OCI-LY7 (cell line): ENCODE results near the gene UMAD1. TPM values are rescaled to one million over a fixed set of nuclear protein-coding genes. Genes with fewer than 3 reads are reported as not detected.

Experiments
- BruUV-seq: library from RNA; stranded (reverse); fragments of 400-500 nt; replicated peaks from 2 replicates; lab custom pipeline; 2021; lab: Mats Ljungman, UMichigan
- CTCF ChIA-PET: fragments of 300-600 bp; sonication (Branson Sonifier 250); formaldehyde crosslinking; loops from one replicate; lab custom pipeline; 2022; ENCODE audit warnings: antibody characterized with exemption; ENCODE audit not compliant: unreplicated experiment; lab: Charles Lee
- POLR2A ChIA-PET: fragments of 300-600 bp; sonication (Branson Sonifier 250); formaldehyde crosslinking; loops from one replicate; lab custom pipeline; 2022; ENCODE audit warnings: antibody characterized with exemption; lab: Charles Lee
- DNase-seq: peaks from one replicate; pipeline ENCODE4 v3.0.0-alpha.2; 2015; ENCODE audit warnings: low spot score
- H2AFZ ChIP-seq: fragments of 200-600 bp; sonication (generic), shearing (Covaris generic); 2 replicates; pipeline ENCODE4 v1.6.1; 2014; ENCODE audit warnings: mild to moderate bottlenecking, antibody characterized with exemption, low read length, moderate library complexity
- H3K27ac ChIP-seq: fragments of 200-600 bp; sonication (generic); 2 replicates; pipeline ENCODE4 v1.5.1; 2014; ENCODE audit warnings: mixed run types, low read depth, mild to moderate bottlenecking, moderate library complexity, low read length, inconsistent platforms; ENCODE audit not compliant: poor library complexity, severe bottlenecking
- H3K36me3 ChIP-seq: fragments of 200-600 bp; sonication (generic); 2 replicates; pipeline ENCODE4 v1.6.1; 2014; ENCODE audit warnings: mild to moderate bottlenecking, antibody characterized with exemption, low read length, moderate library complexity, mixed read lengths; ENCODE audit not compliant: insufficient read depth
- H3K4me1 ChIP-seq: fragments of 200-600 bp; sonication (generic); 2 replicates; pipeline ENCODE4 v1.5.1; 2014; ENCODE audit warnings: mild to moderate bottlenecking, low read length; ENCODE audit not compliant: insufficient read depth, poor library complexity, severe bottlenecking
- H3K4me2 ChIP-seq: fragments of 200-600 bp; sonication (generic); 2 replicates; pipeline ENCODE4 v1.6.1; 2014; ENCODE audit warnings: mild to moderate bottlenecking, low read length
- H3K4me3 ChIP-seq: fragments of 200-600 bp; sonication (generic); 2 replicates; pipeline ENCODE4 v1.5.1; 2014; ENCODE audit warnings: mild to moderate bottlenecking, low read depth, low read length; ENCODE audit not compliant: poor library complexity, severe bottlenecking
- H3K79me2 ChIP-seq: fragments of 200-600 bp; sonication (generic); 2 replicates; pipeline ENCODE4 v1.6.1; 2016; ENCODE audit warnings: low read depth, mild to moderate bottlenecking, low read length, moderate library complexity, mixed read lengths; ENCODE audit not compliant: insufficient read depth
- H3K9me2 ChIP-seq: fragments of 200-600 bp; sonication (generic); 2 replicates; pipeline ENCODE4 v1.6.1; 2016; ENCODE audit warnings: mild to moderate bottlenecking, low read length, mixed read lengths; ENCODE audit not compliant: insufficient read depth
- H3K9me3 ChIP-seq: fragments of 200-600 bp; sonication (generic); 2 replicates; pipeline ENCODE4 v1.6.1; 2014; ENCODE audit warnings: mild to moderate bottlenecking, mixed run types, low read length, mixed read lengths
- H4K20me1 ChIP-seq: fragments of 200-600 bp; sonication (generic); 2 replicates; pipeline ENCODE4 v1.6.1; 2014; ENCODE audit warnings: mild to moderate bottlenecking, antibody characterized with exemption, low read length, moderate library complexity, mixed read lengths; ENCODE audit not compliant: insufficient read depth
- EZH2phosphoT487 ChIP-seq: fragments of 200-600 bp; sonication (generic); IDR thresholded peaks from 2 replicates; pipeline ENCODE4 v1.6.1; 2018; ENCODE audit warnings: low read depth, borderline replicate concordance, mild to moderate bottlenecking, mixed run types, antibody characterized with exemption, low read length, moderate library complexity, mixed read lengths
- intact Hi-C: fragments of 100-400 bp; cut with micrococcal nuclease; formaldehyde crosslinking; loops from one replicate; pipeline ENCODE4 v1.10.0; 2022; ENCODE audit not compliant: unreplicated experiment
- total RNA-seq, 2 experiments: library from RNA; depleted of rRNA in 1 of 2; stranded (reverse); fragments of >200 nt in 1 of 2; shearing (Covaris generic) in 1 of 2; gene quantifications; 2 replicates each; pipeline ENCODE4 v1.2.3, GENCODE V29; 2014 to 2022
- TF ChIP-seq, protein P1 (sequence below): fragments of 200-600 bp; sonication (generic); conservative IDR thresholded peaks from 2 replicates; pipeline ENCODE4 v1.5.1; 2014; ENCODE audit warnings: mild to moderate bottlenecking, antibody characterized with exemption, low read length, moderate library complexity, mixed read lengths

The UMAD1 gene
- total RNA-seq, 2 experiments from 2014 or later, result 8.7 to 15.2 TPM

DNA sequence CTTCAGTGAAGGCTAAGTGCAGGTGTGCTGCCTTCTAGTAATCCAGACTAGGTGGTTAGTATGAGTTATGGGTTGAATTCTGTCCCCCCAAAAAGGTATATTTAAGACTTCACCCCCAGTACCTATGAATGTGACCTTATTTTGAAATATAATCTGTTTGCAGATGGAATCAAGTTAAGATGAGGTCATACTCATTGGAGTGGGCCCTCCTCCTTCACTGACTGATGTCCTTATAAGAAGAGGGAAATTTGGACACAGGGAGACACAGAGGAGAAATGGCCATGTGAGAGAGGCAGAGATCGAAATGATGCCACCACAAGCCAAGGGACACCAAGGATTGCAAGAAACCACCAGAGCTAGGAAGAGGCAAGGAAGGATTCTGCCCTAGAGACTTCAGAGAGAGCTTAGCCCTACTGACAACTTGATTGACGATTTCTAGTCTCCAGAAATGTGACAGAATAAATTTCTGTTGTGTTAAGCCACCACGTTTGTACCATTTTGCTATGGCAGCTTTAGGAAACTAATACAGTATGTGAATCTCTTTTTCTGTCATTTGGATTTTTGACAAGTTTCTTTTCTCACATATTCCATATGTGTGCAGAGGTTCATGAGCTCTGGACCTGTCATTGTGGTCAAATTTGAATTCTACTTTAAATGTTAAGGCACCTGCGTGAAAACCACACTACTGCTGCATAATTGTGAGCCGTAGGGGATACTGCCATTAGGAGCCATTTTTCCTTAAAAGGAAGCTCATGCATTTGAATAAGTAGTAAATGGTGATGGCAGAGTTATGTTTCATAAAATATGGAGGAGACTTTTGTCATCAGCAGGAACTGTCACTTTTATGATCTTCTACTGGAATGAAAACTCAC lies 80.4 kb downstream of the UMAD1 start:
- intact Hi-C loops, result no loop called here
- Histone ChIP-seq H3K9me2 (no peaks in the 10 kb centered on the region), H3K4me3 (no peak overlapping the region), H3K9me3 (0 out of 2 replicates have a peak, but pooled peaks cover 3% of the 10 kb centered on the region), H3K4me2 (no peak overlapping the region), H3K27ac (no peak overlapping the region), H3K36me3 (no peaks in the 10 kb centered on the region), H3K79me2 (no peaks in the 10 kb centered on the region), H3K4me1 (peaks cover 8% of the 10 kb centered on the region), H4K20me1 (no peaks in the 10 kb centered on the region), H2AFZ (no peak overlapping the region)
- POLR2A ChIA-PET, result interaction anchor here (0.5 to 3.8 kb wide), 7 partner anchors 10 to 307 kb away, joined by 3 to 11 read pairs (median 4); no protein-coding TSS in a partner anchor
- BruUV-seq, result no TSS peak
- TF ChIP-seq, protein P1, sequence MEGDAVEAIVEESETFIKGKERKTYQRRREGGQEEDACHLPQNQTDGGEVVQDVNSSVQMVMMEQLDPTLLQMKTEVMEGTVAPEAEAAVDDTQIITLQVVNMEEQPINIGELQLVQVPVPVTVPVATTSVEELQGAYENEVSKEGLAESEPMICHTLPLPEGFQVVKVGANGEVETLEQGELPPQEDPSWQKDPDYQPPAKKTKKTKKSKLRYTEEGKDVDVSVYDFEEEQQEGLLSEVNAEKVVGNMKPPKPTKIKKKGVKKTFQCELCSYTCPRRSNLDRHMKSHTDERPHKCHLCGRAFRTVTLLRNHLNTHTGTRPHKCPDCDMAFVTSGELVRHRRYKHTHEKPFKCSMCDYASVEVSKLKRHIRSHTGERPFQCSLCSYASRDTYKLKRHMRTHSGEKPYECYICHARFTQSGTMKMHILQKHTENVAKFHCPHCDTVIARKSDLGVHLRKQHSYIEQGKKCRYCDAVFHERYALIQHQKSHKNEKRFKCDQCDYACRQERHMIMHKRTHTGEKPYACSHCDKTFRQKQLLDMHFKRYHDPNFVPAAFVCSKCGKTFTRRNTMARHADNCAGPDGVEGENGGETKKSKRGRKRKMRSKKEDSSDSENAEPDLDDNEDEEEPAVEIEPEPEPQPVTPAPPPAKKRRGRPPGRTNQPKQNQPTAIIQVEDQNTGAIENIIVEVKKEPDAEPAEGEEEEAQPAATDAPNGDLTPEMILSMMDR, result no peak
- no peak for TF ChIP-seq EZH2phosphoT487
- CTCF ChIA-PET, result no interaction called here
- no peak for DNase-seq

DNA sequence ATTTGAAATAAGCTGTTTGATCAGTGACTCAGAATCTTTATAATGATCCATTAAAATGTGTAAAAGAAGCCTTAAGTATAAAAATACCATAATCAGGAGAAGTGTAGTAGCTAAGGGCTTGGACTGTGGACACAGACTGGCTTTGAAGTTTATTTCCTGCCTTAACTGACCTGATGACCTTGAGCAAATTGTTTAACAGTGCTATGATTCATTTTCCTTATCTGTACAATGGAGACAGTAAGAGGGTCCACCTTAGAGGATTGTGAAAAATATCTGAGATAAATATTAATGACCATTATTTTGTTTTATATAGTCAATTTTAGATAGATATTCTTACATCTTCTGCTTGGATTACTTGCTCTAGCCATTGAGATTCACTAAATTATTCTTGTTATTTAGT lies 91.2 kb downstream of the UMAD1 start:
- no peaks in the 10 kb centered on the region for H4K20me1 ChIP-seq
- TF ChIP-seq, protein P1, result no peak
- no peak for TF ChIP-seq EZH2phosphoT487
- H3K9me2 ChIP-seq, result no peaks in the 10 kb centered on the region
- no peak overlapping the region for H3K27ac ChIP-seq
- no peak overlapping the region for H3K4me2 ChIP-seq
- H3K36me3 ChIP-seq, result no peaks in the 10 kb centered on the region
- H3K79me2 ChIP-seq, result no peaks in the 10 kb centered on the region
- H3K4me1 ChIP-seq, result no peaks in the 10 kb centered on the region
- intact Hi-C loops, result no loop called here
- ChIA-PET CTCF (no interaction called here), POLR2A (interaction anchor here (0.7 to 0.8 kb wide), 3 partner anchors 12 to 119 kb away, joined by 3 read pairs; no protein-coding TSS in a partner anchor)
- no peaks in the 10 kb centered on the region for H3K9me3 ChIP-seq
- no peak overlapping the region for H3K4me3 ChIP-seq
- no TSS peak for BruUV-seq
- H2AFZ ChIP-seq, result no peak overlapping the region
- DNase-seq, result no peak
